GM12878 (cell line): ENCODE measurements around the gene SLU7. TPM values are rescaled to one million over a fixed set of nuclear protein-coding genes. Genes with fewer than 3 reads are reported as not detected.

ENCODE experiments used
- BACH1 ChIP-seq: fragments of 450-650 bp; IDR thresholded peaks from 2 replicates; pipeline ENCODE4 v1.6.1; 2017; ENCODE audit warnings: mild to moderate bottlenecking, borderline replicate concordance
- CEBPB ChIP-seq, 2 experiments: fragments of 150-350 bp in 1 of 2; IDR thresholded peaks; 2 replicates each; pipeline ENCODE4 v1.6.1; 2012 to 2014; ENCODE audit warnings: low read depth in 2 of 2, low read length in 2 of 2, borderline replicate concordance in 1 of 2, inconsistent platforms in 1 of 2
- CHD2 ChIP-seq: IDR thresholded peaks from 2 replicates; pipeline ENCODE4 v1.6.1; 2011; ENCODE audit warnings: low read depth, low read length, improper control_type of control experiment, borderline replicate concordance
- CREB1 ChIP-seq: IDR thresholded peaks from 2 replicates; pipeline ENCODE4 v1.6.1; 2012; ENCODE audit warnings: low read depth, mild to moderate bottlenecking, inconsistent platforms
- DPF2 ChIP-seq: fragments of 450-650 bp; IDR thresholded peaks from 2 replicates; pipeline ENCODE4 v1.6.1; 2017; ENCODE audit warnings: mild to moderate bottlenecking
- ETV6 ChIP-seq, 2 experiments: fragments of 450-650 bp in 1 of 2; IDR thresholded peaks in 1 of 2; conservative IDR thresholded peaks in 1 of 2; 2 replicates each; pipeline ENCODE4 v1.6.1; 2014; ENCODE audit warnings: antibody characterized with exemption in 1 of 2, borderline replicate concordance in 1 of 2, low read depth in 1 of 2, mild to moderate bottlenecking in 1 of 2, moderate library complexity in 1 of 2
- HDGF ChIP-seq: fragments of 450-650 bp; IDR thresholded peaks from 2 replicates; pipeline ENCODE4 v1.6.1; 2016; ENCODE audit warnings: antibody characterized with exemption
- JUNB ChIP-seq: IDR thresholded peaks from 2 replicates; pipeline ENCODE4 v1.6.1; 2016; ENCODE audit warnings: antibody characterized with exemption, mild to moderate bottlenecking
- KLF5 ChIP-seq: fragments of 450-650 bp; IDR thresholded peaks from 2 replicates; pipeline ENCODE4 v1.6.1; 2014; ENCODE audit warnings: mild to moderate bottlenecking; ENCODE audit not compliant: partially characterized antibody
- PAX8 ChIP-seq: fragments of 450-650 bp; IDR thresholded peaks from 2 replicates; pipeline ENCODE4 v1.6.1; 2017; ENCODE audit warnings: mild to moderate bottlenecking, moderate library complexity
- SIX5 ChIP-seq: IDR thresholded peaks from 2 replicates; pipeline ENCODE4 v1.6.1; 2011; ENCODE audit warnings: mild to moderate bottlenecking, low read depth, low read length, moderate library complexity; ENCODE audit not compliant: severe bottlenecking
- STAT1 ChIP-seq: fragments of 450-650 bp; conservative IDR thresholded peaks from 2 replicates; pipeline ENCODE4 v1.6.1; 2014; ENCODE audit warnings: antibody characterized with exemption, mild to moderate bottlenecking
- ZNF217 ChIP-seq: fragments of 450-650 bp; IDR thresholded peaks from 2 replicates; pipeline ENCODE4 v1.6.1; 2017; ENCODE audit warnings: antibody characterized with exemption, mild to moderate bottlenecking
- ZNF24 ChIP-seq: fragments of 450-650 bp; IDR thresholded peaks from 2 replicates; pipeline ENCODE4 v1.6.1; 2017; ENCODE audit warnings: antibody characterized with exemption, mild to moderate bottlenecking
- polyA plus RNA-seq, 11 experiments: library from polyadenylated mRNA; depleted of rRNA in 4 of 11; unstranded in 6 of 11; stranded (reverse) in 5 of 11; fragments of >200 nt; fragmentation: Nextera tagmentation in 4 of 11; fragmentation: Illumina TruSeq in 1 of 11; extraction: Ambion mirVana in 4 of 11; extraction: Trizol in 1 of 11; gene quantifications; 1 replicate in 1 of 11; 2 replicates in 10 of 11; pipeline versions ENCODE4 v1.2.1 to v1.2.3, GENCODE V29; 2011 to 2016; ENCODE audit warnings: inconsistent platforms in 2 of 11, missing spikeins in 2 of 11, low read depth in 1 of 11
- total RNA-seq, 4 experiments: library from RNA; depleted of rRNA in 3 of 4; stranded (reverse); fragments of >200 nt in 3 of 4; fragmentation: Illumina TruSeq in 1 of 4; extraction: Trizol in 1 of 4; gene quantifications; 2 replicates each; pipeline versions ENCODE4 v1.2.1 to v1.2.3, GENCODE V29; 2013 to 2021
- TF ChIP-seq, protein P1 (sequence below): IDR thresholded peaks from 2 replicates; pipeline ENCODE4 v1.6.1; 2012; ENCODE audit warnings: low read depth, low read length, improper control_type of control experiment
- TF ChIP-seq, protein P2 (sequence below): fragments of 450-650 bp; formaldehyde crosslinking; IDR thresholded peaks from 2 replicates; pipeline ENCODE4 v1.4.0; 2020; ENCODE audit warnings: mild to moderate bottlenecking, moderate library complexity
- TF ChIP-seq, protein P3 (sequence below): fragments of 450-650 bp; IDR thresholded peaks from 2 replicates; pipeline ENCODE4 v1.6.1; 2017; ENCODE audit warnings: low read depth, mild to moderate bottlenecking, moderate library complexity
- TF ChIP-seq, protein P4 (sequence below): fragments of 450-650 bp; IDR thresholded peaks from 2 replicates; pipeline ENCODE4 v1.6.1; 2017; ENCODE audit warnings: mild to moderate bottlenecking
- TF ChIP-seq, protein P5 (sequence below): fragments of 450-650 bp; formaldehyde crosslinking; IDR thresholded peaks from 2 replicates; pipeline ENCODE4 v1.4.0; 2022; ENCODE audit warnings: mild to moderate bottlenecking, moderate library complexity

Gene SLU7
- total and polyA plus RNA-seq, 10 of the 15 experiments (the other 5 are each of a cell fraction or from before 2014, with no cell fraction given) = 32.7 to 55.2 (median 46.6) TPM

DNA sequence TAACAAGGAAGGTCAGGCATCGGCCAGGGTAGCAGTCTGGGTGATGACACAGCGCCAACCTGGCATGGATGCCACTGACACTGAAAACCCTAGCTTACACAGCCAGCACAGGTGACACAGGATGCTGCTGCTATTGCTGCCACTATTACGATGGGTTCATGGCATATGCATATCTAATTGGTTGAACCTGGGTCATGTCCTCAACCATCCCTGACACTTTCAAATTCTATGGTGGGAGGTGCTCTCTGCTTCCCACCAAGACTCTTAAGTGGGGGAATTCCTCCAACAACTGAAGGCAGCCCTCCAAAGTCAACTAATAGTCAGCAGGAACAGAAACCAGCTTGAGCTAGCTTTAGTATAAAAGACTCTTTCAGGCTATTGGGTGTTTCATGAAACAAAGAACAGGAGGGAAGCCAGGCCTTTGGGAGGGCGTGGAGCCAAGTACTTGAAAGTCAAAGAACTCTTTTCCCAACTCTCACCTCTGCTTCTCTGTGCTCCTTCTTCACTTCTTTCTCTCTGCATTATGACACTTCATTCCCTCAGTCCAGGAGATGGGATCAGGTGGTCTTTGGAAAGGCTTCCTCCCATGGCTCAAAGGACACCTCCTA, 24.0 kb upstream of the SLU7 start (continued):
- TF ChIP-seq ZNF217 = no peak
- no peak; the same call in 1 of the 2 replicates for TF ChIP-seq HDGF
- peak; percentile 56; the same call in 1 of the 2 replicates for TF ChIP-seq DPF2
- TF ChIP-seq, protein P1, sequence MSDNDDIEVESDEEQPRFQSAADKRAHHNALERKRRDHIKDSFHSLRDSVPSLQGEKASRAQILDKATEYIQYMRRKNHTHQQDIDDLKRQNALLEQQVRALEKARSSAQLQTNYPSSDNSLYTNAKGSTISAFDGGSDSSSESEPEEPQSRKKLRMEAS = no peak
- TF ChIP-seq, protein P2, sequence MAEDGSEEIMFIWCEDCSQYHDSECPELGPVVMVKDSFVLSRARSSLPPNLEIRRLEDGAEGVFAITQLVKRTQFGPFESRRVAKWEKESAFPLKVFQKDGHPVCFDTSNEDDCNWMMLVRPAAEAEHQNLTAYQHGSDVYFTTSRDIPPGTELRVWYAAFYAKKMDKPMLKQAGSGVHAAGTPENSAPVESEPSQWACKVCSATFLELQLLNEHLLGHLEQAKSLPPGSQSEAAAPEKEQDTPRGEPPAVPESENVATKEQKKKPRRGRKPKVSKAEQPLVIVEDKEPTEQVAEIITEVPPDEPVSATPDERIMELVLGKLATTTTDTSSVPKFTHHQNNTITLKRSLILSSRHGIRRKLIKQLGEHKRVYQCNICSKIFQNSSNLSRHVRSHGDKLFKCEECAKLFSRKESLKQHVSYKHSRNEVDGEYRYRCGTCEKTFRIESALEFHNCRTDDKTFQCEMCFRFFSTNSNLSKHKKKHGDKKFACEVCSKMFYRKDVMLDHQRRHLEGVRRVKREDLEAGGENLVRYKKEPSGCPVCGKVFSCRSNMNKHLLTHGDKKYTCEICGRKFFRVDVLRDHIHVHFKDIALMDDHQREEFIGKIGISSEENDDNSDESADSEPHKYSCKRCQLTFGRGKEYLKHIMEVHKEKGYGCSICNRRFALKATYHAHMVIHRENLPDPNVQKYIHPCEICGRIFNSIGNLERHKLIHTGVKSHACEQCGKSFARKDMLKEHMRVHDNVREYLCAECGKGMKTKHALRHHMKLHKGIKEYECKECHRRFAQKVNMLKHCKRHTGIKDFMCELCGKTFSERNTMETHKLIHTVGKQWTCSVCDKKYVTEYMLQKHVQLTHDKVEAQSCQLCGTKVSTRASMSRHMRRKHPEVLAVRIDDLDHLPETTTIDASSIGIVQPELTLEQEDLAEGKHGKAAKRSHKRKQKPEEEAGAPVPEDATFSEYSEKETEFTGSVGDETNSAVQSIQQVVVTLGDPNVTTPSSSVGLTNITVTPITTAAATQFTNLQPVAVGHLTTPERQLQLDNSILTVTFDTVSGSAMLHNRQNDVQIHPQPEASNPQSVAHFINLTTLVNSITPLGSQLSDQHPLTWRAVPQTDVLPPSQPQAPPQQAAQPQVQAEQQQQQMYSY = no peak
- TF ChIP-seq KLF5 = peak; percentile 30
- no peak for TF ChIP-seq CREB1
- TF ChIP-seq, protein P3, sequence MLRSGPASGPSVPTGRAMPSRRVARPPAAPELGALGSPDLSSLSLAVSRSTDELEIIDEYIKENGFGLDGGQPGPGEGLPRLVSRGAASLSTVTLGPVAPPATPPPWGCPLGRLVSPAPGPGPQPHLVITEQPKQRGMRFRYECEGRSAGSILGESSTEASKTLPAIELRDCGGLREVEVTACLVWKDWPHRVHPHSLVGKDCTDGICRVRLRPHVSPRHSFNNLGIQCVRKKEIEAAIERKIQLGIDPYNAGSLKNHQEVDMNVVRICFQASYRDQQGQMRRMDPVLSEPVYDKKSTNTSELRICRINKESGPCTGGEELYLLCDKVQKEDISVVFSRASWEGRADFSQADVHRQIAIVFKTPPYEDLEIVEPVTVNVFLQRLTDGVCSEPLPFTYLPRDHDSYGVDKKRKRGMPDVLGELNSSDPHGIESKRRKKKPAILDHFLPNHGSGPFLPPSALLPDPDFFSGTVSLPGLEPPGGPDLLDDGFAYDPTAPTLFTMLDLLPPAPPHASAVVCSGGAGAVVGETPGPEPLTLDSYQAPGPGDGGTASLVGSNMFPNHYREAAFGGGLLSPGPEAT = peak; percentile 83
- TF ChIP-seq, protein P4, sequence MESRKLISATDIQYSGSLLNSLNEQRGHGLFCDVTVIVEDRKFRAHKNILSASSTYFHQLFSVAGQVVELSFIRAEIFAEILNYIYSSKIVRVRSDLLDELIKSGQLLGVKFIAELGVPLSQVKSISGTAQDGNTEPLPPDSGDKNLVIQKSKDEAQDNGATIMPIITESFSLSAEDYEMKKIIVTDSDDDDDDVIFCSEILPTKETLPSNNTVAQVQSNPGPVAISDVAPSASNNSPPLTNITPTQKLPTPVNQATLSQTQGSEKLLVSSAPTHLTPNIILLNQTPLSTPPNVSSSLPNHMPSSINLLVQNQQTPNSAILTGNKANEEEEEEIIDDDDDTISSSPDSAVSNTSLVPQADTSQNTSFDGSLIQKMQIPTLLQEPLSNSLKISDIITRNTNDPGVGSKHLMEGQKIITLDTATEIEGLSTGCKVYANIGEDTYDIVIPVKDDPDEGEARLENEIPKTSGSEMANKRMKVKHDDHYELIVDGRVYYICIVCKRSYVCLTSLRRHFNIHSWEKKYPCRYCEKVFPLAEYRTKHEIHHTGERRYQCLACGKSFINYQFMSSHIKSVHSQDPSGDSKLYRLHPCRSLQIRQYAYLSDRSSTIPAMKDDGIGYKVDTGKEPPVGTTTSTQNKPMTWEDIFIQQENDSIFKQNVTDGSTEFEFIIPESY = peak; percentile 67; the same call in 1 of the 2 replicates
- TF ChIP-seq CHD2 = no peak
- TF ChIP-seq CEBPB (IDR thresholded peaks at IDR 0.05; ENCODE audit: borderline replicate concordance in 1 of 2, low read depth in 2 of 2, low read length in 2 of 2) = no peak
- TF ChIP-seq, protein P5, sequence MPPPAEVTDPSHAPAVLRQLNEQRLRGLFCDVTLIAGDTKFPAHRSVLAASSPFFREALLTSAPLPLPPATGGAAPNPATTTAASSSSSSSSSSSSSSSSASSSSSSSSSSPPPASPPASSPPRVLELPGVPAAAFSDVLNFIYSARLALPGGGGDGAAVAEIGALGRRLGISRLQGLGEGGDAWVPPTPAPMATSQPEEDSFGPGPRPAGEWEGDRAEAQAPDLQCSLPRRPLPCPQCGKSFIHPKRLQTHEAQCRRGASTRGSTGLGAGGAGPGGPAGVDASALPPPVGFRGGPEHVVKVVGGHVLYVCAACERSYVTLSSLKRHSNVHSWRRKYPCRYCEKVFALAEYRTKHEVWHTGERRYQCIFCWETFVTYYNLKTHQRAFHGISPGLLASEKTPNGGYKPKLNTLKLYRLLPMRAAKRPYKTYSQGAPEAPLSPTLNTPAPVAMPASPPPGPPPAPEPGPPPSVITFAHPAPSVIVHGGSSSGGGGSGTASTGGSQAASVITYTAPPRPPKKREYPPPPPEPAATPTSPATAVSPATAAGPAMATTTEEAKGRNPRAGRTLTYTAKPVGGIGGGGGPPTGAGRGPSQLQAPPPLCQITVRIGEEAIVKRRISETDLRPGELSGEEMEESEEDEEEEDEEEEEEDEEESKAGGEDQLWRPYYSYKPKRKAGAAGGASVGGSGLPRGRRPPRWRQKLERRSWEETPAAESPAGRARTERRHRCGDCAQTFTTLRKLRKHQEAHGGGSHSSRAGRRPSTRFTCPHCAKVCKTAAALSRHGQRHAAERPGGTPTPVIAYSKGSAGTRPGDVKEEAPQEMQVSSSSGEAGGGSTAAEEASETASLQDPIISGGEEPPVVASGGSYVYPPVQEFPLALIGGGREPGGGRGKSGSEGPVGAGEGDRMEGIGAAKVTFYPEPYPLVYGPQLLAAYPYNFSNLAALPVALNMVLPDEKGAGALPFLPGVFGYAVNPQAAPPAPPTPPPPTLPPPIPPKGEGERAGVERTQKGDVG (CRISPR knock-in tag) = no peak
- no peak for TF ChIP-seq ETV6 (conservative IDR thresholded peaks at IDR 0.05 in 1 of 2, IDR thresholded peaks at IDR 0.05 in 1 of 2; ENCODE audit: borderline replicate concordance in 1 of 2, low read depth in 1 of 2)
- TF ChIP-seq JUNB = no peak
- no peak for TF ChIP-seq STAT1
- no peak for TF ChIP-seq SIX5
- TF ChIP-seq PAX8 = no peak
- TF ChIP-seq ZNF24 = 0 out of 2 replicates have a peak, but pooled peaks have one; percentile 28
- no peak for TF ChIP-seq BACH1
